ENCODE measurements around the gene C4orf54. TPM values are rescaled to one million over a fixed set of nuclear protein-coding genes. Genes with fewer than 3 reads are reported as not detected.

Gene C4orf54
- total and polyA plus RNA-seq, 8 donors, result under 0.01 to 0.03 (median under 0.01) TPM; not detected in 5

- peak in 2 of 6 donors; percentile 10 to 45 for DNase-seq
- ATAC-seq, result no peak
- 91 to 97% methylated on average over 18 of the region's 18 CpGs for WGBS, 2 donors
- intact Hi-C loops (cut with DNase I), result no loop called here
- H3K36me3 ChIP-seq, result no peaks in the 10 kb centered on the region
- no peak overlapping the region for H3K27ac ChIP-seq
- FAIRE-seq, result no peak
- H3K9me3 ChIP-seq, result no peaks in the 10 kb centered on the region
- H3K4me3 ChIP-seq, result no peak overlapping the region
- peaks cover 0 to 10% (median 0%) of the 10 kb centered on the region in 3 donors for H3K4me1 ChIP-seq
- TF ChIP-seq CTCF (IDR thresholded peaks at IDR 0.05), result no peak
- no peaks in the 10 kb centered on the region for H3K27me3 ChIP-seq
Measured at GRCh38 chr4:99651016-99651769, 6.4 kb downstream of the C4orf54 start.

- no peak for TF ChIP-seq CTCF (IDR thresholded peaks at IDR 0.05)
- Histone ChIP-seq H3K36me3 (no peaks in the 10 kb centered on the region), H3K4me1 (peaks cover 0 to 8% (median 0%) of the 10 kb centered on the region in 3 donors), H3K27me3 (no peaks in the 10 kb centered on the region), H3K4me3 (no peak overlapping the region), H3K27ac (no peak overlapping the region), H3K9me3 (no peaks in the 10 kb centered on the region)
- DNase-seq (peak in 2 of 6 donors; percentile 20 to 38), ATAC-seq (no peak), FAIRE-seq (no peak)
- intact Hi-C loops (cut with DNase I), result no loop called here
- 91 to 96% methylated on average over 7 to 10 of the region's 10 CpGs for WGBS, 2 donors
Measured at GRCh38 chr4:99649778-99650177, 7.8 kb downstream of the C4orf54 start.

- ATAC-seq (no peak), DNase-seq (peak in 1 of 6 donors; percentile 33), FAIRE-seq (no peak)
- peaks cover 0 to 8% (median 0%) of the 10 kb centered on the region in 3 donors for H3K4me1 ChIP-seq
- 92 to 94% methylated on average over 9 of the region's 9 CpGs for WGBS, 2 donors
- TF ChIP-seq CTCF (IDR thresholded peaks at IDR 0.05), result no peak
- no peaks in the 10 kb centered on the region for H3K27me3 ChIP-seq
- intact Hi-C loops (cut with DNase I), result no loop called here
- H3K9me3 ChIP-seq, result no peaks in the 10 kb centered on the region
- no peak overlapping the region for H3K4me3 ChIP-seq
- H3K27ac ChIP-seq, result no peak overlapping the region
- H3K36me3 ChIP-seq, result no peaks in the 10 kb centered on the region
Measured at GRCh38 chr4:99649208-99649607, 8.4 kb downstream of the C4orf54 start.

GRCh38 chr4:99648321-99648720 is 9.3 kb downstream of the C4orf54 start:
- no peak for DNase-seq
- Histone ChIP-seq H3K27me3 (no peaks in the 10 kb centered on the region), H3K4me1 (peaks cover 0 to 8% (median 0%) of the 10 kb centered on the region in 3 donors), H3K9me3 (no peaks in the 10 kb centered on the region), H3K4me3 (no peak overlapping the region), H3K36me3 (no peaks in the 10 kb centered on the region), H3K27ac (no peak overlapping the region)
- no peak for FAIRE-seq
- 56 to 72% methylated on average over 1 of the region's 1 CpG for WGBS, 2 donors
- intact Hi-C loops (cut with DNase I), result no loop called here
- no peak for TF ChIP-seq CTCF (IDR thresholded peaks at IDR 0.05)
- no peak for ATAC-seq

- H3K27ac ChIP-seq, result no peak overlapping the region
- no peaks in the 10 kb centered on the region for H3K9me3 ChIP-seq
- H3K36me3 ChIP-seq, result no peaks in the 10 kb centered on the region
- no peaks in the 10 kb centered on the region for H3K27me3 ChIP-seq
- H3K4me1 ChIP-seq, result peaks cover 0 to 13% (median 0%) of the 10 kb centered on the region in 3 donors
- no peak for DNase-seq
- no peak for FAIRE-seq
- no peak for ATAC-seq
- TF ChIP-seq CTCF (IDR thresholded peaks at IDR 0.05), result no peak
- WGBS, 2 donors, result 43 to 47% methylated on average over 4 of the region's 4 CpGs
- intact Hi-C loops (cut with DNase I), result no loop called here
- no peak overlapping the region for H3K4me3 ChIP-seq
Measured at GRCh38 chr4:99647071-99647470, 10.6 kb downstream of the C4orf54 start.
